GM23248 (cell line): Measurements from ENCODE around the gene CHCHD1.

Experiments
- EZH2 ChIP-seq: fragments of 200-600 bp; sonication (generic); IDR thresholded peaks from 2 replicates; pipeline ENCODE4 v1.6.1; 2018; ENCODE audit warnings: antibody characterized with exemption, mild to moderate bottlenecking; ENCODE audit not compliant: insufficient read depth, poor library complexity, severe bottlenecking
- EZH2phosphoT487 ChIP-seq: fragments of 200-600 bp; sonication (generic); IDR thresholded peaks from 2 replicates; pipeline ENCODE4 v1.6.1; 2018; ENCODE audit warnings: antibody characterized with exemption, moderate library complexity, mild to moderate bottlenecking, low read depth; ENCODE audit not compliant: insufficient read depth

GRCh38 chr10:73819081-73819480, 37.2 kb downstream of the CHCHD1 start:
- no peak for TF ChIP-seq EZH2
- no peak for TF ChIP-seq EZH2phosphoT487
